Parathyroid adenoma (tissue), 2 donors: Measurements from ENCODE around the gene CDC14C.

Experiments
- H2AFZ ChIP-seq: fragments of 300-600 bp; sonication (generic); one replicate; pipeline ENCODE4 v1.7.0; 2017; ENCODE audit warnings: antibody characterized with exemption, mild to moderate bottlenecking
- H3K27ac ChIP-seq: fragments of 300-600 bp; sonication (generic); one replicate; pipeline ENCODE4 v1.7.0; 2017
- H3K27me3 ChIP-seq: fragments of 300-600 bp; sonication (generic); one replicate; pipeline ENCODE4 v1.7.0; 2017; ENCODE audit warnings: low read length; ENCODE audit not compliant: control insufficient read depth, insufficient read depth
- H3K36me3 ChIP-seq: fragments of 300-600 bp; sonication (generic); one replicate; pipeline ENCODE4 v1.7.0; 2017; ENCODE audit warnings: low read length; ENCODE audit not compliant: control insufficient read depth, insufficient read depth
- H3K4me1 ChIP-seq: fragments of 300-600 bp; sonication (generic); one replicate; pipeline ENCODE4 v1.7.0; 2017; ENCODE audit warnings: control low read depth
- H3K4me2 ChIP-seq: fragments of 300-600 bp; sonication (generic); one replicate; pipeline ENCODE4 v1.7.0; 2017; ENCODE audit warnings: low read length
- H3K4me3 ChIP-seq: fragments of 300-600 bp; sonication (generic); one replicate; pipeline ENCODE4 v1.7.0; 2017; ENCODE audit warnings: low read depth, low read length
- H3K79me2 ChIP-seq: fragments of 300-600 bp; sonication (generic); one replicate; pipeline ENCODE4 v1.7.0; 2017; ENCODE audit warnings: control low read depth
- H3K9ac ChIP-seq: fragments of 300-600 bp; sonication (generic); one replicate; pipeline ENCODE4 v1.7.0; 2017; ENCODE audit warnings: mild to moderate bottlenecking
- H3K9me3 ChIP-seq: fragments of 300-600 bp; sonication (generic); one replicate; pipeline ENCODE4 v1.7.0; 2017; ENCODE audit warnings: low read length; ENCODE audit not compliant: control insufficient read depth
- TF ChIP-seq, protein P1 (sequence below): fragments of 300-600 bp; sonication (generic); IDR thresholded peaks from one replicate; pipeline ENCODE4 v1.7.0; 2017; ENCODE audit warnings: antibody characterized with exemption, mild to moderate bottlenecking
- donor health status: primary hyperparathyroidism.

CDC14C gene

DNA sequence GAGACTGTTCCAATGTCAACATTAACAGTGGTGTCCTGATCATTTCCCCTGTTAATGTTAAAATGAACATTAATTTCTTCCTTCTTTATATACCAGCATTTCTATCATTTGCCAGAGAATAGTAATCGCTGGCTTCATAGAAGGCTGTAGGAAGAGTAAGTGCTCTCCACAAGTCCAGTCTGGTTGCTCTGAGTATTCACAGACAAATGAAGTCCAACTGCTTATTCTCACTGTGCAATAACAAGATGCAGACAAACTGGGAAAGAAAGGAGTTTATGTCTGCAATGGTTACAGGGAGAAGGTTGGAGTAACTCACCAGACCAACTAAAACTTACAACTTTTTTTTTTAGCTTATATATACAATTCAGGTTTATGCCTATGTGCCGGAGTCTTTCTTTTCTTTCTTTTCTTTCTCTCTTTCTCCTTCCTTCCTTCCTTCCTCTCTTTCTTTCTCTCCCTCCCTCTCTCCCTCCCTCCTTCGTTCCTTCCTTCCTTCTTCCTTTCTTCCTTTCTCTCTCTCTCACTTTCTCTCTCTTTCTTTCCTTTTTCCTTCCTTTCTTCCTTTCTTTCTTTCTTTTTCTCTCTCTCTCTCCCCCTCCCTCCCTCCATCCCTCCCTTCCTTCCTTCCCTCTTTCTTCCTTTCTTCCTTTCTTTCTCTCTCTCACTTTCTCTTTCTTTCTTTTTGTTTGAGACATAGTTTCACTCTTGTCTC, 19.1 kb downstream of the CDC14C start:
- TF ChIP-seq, protein P1, sequence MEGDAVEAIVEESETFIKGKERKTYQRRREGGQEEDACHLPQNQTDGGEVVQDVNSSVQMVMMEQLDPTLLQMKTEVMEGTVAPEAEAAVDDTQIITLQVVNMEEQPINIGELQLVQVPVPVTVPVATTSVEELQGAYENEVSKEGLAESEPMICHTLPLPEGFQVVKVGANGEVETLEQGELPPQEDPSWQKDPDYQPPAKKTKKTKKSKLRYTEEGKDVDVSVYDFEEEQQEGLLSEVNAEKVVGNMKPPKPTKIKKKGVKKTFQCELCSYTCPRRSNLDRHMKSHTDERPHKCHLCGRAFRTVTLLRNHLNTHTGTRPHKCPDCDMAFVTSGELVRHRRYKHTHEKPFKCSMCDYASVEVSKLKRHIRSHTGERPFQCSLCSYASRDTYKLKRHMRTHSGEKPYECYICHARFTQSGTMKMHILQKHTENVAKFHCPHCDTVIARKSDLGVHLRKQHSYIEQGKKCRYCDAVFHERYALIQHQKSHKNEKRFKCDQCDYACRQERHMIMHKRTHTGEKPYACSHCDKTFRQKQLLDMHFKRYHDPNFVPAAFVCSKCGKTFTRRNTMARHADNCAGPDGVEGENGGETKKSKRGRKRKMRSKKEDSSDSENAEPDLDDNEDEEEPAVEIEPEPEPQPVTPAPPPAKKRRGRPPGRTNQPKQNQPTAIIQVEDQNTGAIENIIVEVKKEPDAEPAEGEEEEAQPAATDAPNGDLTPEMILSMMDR: no peak
- no peak overlapping the region for H3K4me3 ChIP-seq
- no peaks in the 10 kb centered on the region for H3K9me3 ChIP-seq
- H3K4me2 ChIP-seq: no peak overlapping the region
- no peak overlapping the region for H3K9ac ChIP-seq
- no peak overlapping the region for H2AFZ ChIP-seq
- H3K79me2 ChIP-seq: no peaks in the 10 kb centered on the region
- H3K4me1 ChIP-seq: no peaks in the 10 kb centered on the region
- H3K27ac ChIP-seq: no peak overlapping the region
- H3K27me3 ChIP-seq: no peaks in the 10 kb centered on the region
- no peaks in the 10 kb centered on the region for H3K36me3 ChIP-seq

DNA sequence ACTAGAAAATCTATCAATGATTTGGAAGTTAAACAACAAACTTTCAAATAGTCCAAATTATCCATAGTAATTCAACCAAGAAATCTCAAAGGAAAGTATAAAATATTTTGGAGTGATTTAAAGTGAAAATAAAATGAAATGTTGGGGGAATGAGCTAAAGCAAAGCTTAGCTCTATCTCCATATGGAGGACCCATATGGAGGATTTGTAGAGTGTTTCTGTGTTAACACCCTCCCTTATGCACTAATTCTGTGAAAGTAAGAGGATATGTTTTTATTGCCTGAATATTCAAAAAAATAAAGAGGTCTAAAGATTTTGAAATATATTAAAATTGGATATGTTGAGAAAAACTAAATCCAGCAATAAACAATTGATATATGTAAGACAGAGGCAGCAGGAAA, 31.6 kb downstream of the CDC14C start:
- Histone ChIP-seq H3K79me2 (no peaks in the 10 kb centered on the region), H3K4me2 (no peak overlapping the region), H3K4me1 (no peaks in the 10 kb centered on the region), H3K9me3 (no peaks in the 10 kb centered on the region), H3K36me3 (no peaks in the 10 kb centered on the region), H3K4me3 (no peak overlapping the region), H3K9ac (no peak overlapping the region), H2AFZ (no peak overlapping the region), H3K27ac (no peak overlapping the region), H3K27me3 (no peaks in the 10 kb centered on the region)
- TF ChIP-seq, protein P1: no peak

DNA sequence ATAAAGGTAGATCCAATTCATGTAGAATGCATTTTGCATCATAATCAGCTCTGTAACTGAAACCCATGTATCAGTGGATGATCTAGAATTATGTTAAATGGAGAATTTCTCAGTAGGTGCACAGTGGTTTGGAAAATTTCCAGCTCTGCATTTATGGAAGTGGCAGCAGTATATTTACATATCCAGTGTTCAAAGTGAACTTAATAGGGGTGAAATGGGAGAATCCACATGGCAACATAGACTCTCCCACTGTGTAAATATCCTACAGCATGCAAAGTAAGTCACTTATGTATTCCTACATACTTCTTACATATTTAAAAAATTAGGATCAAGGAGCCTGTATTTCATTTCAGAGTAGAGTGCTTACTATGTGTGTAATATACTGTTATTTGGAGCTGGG, 35.3 kb downstream of the CDC14C start:
- H2AFZ ChIP-seq: no peak overlapping the region
- no peak overlapping the region for H3K9ac ChIP-seq
- no peaks in the 10 kb centered on the region for H3K9me3 ChIP-seq
- H3K4me1 ChIP-seq: no peaks in the 10 kb centered on the region
- H3K36me3 ChIP-seq: no peaks in the 10 kb centered on the region
- TF ChIP-seq, protein P1: no peak
- H3K79me2 ChIP-seq: no peaks in the 10 kb centered on the region
- H3K27ac ChIP-seq: no peak overlapping the region
- no peak overlapping the region for H3K4me2 ChIP-seq
- H3K27me3 ChIP-seq: no peaks in the 10 kb centered on the region
- no peak overlapping the region for H3K4me3 ChIP-seq

DNA sequence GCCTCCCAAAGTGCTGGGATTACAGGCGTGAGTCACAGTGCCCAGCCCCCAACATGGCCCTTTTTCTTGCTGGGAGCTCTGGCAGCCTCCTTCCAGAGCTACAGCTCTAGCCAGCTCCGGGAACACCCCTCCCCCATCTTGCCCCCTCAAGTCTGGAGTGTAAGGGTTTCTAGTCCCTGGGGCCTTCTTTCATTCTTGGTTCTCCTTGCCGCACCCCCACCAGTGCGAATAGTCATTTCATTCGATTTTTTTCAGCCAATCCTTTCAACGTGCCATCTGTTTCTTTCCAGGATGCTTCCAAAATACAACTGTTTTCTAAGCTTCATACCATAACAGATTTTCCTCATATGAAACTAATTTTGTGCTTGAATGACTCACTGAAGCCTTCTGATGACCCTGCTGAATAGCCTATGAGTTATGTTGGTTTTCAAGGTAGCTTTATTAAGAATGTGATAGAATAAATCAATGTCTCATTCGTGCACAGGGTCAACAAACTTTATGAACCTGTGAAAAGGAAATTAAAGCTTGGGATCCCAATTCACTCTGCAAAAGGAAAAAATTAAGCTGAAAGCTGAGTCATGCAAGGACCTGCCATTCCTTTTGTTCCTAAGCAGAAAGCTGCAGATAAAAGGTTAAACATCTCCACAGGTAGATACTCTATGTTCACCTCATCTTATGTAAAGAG, 38.6 kb downstream of the CDC14C start:
- Histone ChIP-seq H2AFZ (no peak overlapping the region), H3K79me2 (no peaks in the 10 kb centered on the region), H3K4me2 (no peak overlapping the region), H3K4me3 (no peak overlapping the region), H3K36me3 (no peaks in the 10 kb centered on the region), H3K9ac (no peak overlapping the region), H3K9me3 (no peaks in the 10 kb centered on the region), H3K27me3 (no peaks in the 10 kb centered on the region), H3K27ac (no peak overlapping the region), H3K4me1 (no peaks in the 10 kb centered on the region)
- TF ChIP-seq, protein P1: no peak
